Gastrocnemius medialis (tissue), 4 donors: Measurements from ENCODE around the gene IL17C.

Source experiments
- POLR2A ChIP-seq, 2 donors: fragments of 450-650 bp; IDR thresholded peaks; one replicate each; pipeline ENCODE4 v1.6.1; 2017; ENCODE audit warnings: antibody characterized with exemption in 2 of 2, mild to moderate bottlenecking in 2 of 2, moderate library complexity in 2 of 2
- TF ChIP-seq, protein P1 (sequence below), 5 experiments: fragments of 450-650 bp in 3 of 5; fragments of 200-600 bp in 2 of 5; sonication (generic) in 2 of 5; IDR thresholded peaks in 4 of 5; conservative IDR thresholded peaks in 1 of 5; 1 replicate in 4 of 5; 2 replicates in 1 of 5; pipeline ENCODE4 v1.5.1; 2016 to 2019; ENCODE audit warnings: antibody characterized with exemption in 5 of 5, mild to moderate bottlenecking in 3 of 5, moderate library complexity in 3 of 5

GRCh38 chr16:88662843-88663606 is 24.7 kb downstream of the IL17C start, which contains the start of gene MVD:
- TF ChIP-seq, protein P1, sequence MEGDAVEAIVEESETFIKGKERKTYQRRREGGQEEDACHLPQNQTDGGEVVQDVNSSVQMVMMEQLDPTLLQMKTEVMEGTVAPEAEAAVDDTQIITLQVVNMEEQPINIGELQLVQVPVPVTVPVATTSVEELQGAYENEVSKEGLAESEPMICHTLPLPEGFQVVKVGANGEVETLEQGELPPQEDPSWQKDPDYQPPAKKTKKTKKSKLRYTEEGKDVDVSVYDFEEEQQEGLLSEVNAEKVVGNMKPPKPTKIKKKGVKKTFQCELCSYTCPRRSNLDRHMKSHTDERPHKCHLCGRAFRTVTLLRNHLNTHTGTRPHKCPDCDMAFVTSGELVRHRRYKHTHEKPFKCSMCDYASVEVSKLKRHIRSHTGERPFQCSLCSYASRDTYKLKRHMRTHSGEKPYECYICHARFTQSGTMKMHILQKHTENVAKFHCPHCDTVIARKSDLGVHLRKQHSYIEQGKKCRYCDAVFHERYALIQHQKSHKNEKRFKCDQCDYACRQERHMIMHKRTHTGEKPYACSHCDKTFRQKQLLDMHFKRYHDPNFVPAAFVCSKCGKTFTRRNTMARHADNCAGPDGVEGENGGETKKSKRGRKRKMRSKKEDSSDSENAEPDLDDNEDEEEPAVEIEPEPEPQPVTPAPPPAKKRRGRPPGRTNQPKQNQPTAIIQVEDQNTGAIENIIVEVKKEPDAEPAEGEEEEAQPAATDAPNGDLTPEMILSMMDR (IDR thresholded peaks at IDR 0.05 in 4 of 5, conservative IDR thresholded peaks at IDR 0.05 in 1 of 5) = no peak
- peak; percentile 90 to 92 for TF ChIP-seq POLR2A (IDR thresholded peaks at IDR 0.05)
